ENCODE measurements around the gene TNFRSF12A. TPM values are rescaled to one million over a fixed set of nuclear protein-coding genes. Genes with fewer than 3 reads are reported as not detected.

The TNFRSF12A gene
- total and polyA plus RNA-seq, 9 of the 15 experiments (the other 6 are each of a cell fraction or from before 2014, with no cell fraction given) = 0.41 to 61.8 (median 26.5) TPM

- FAIRE-seq (no peak), ATAC-seq (no peak), DNase-seq (ENCODE audit: extremely low read depth in 1 of 4, low spot score in 3 of 4) (no peak)
- peaks cover 8 to 45% of the 10 kb centered on the region in 2 experiments for H3K4me1 ChIP-seq (replicated peaks in 1 of 2; ENCODE audit: control insufficient read depth in 2 of 2, insufficient read depth in 2 of 2, low read length in 2 of 2)
- no peaks in the 10 kb centered on the region for H3K9me3 ChIP-seq (replicated peaks; ENCODE audit: control insufficient read depth, insufficient read depth, low read depth, low read length)
- in situ Hi-C loops (cut with MboI) (no loop called here), intact Hi-C loops (cut with micrococcal nuclease) (no loop called here)
- H3K36me3 ChIP-seq (ENCODE audit: control insufficient read depth, insufficient read depth, low read length) = no peaks in the 10 kb centered on the region
- ChIA-PET CTCF (ENCODE audit: low intra/inter-chr PET ratio) (no interaction called here), POLR2A (interaction anchor here (0.5 to 1.0 kb wide), 3 partner anchors 16 to 34 kb away, joined by 3 read pairs; no protein-coding TSS in a partner anchor)
- H3K4me2 ChIP-seq (ENCODE audit: insufficient read depth, low read length) = no peak overlapping the region
- H3K9ac ChIP-seq (ENCODE audit: insufficient read depth in 1 of 2, low read depth in 2 of 2, low read length in 2 of 2) = peak overlapping the region in 1 of 2 experiments; percentile 97; a peak in 1 of 4 replicates
- H3K9me1 ChIP-seq (ENCODE audit: control insufficient read depth, insufficient read depth, low read length) = peaks cover 4% of the 10 kb centered on the region
- no peak overlapping the region for H3K4me3 ChIP-seq
- TF ChIP-seq RAD51 (IDR thresholded peaks at IDR 0.05; ENCODE audit: borderline replicate concordance, low read depth) (no peak), ZNF197 (CRISPR knock-in tag; IDR thresholded peaks at IDR 0.05; ENCODE audit: low read depth) (no peak), STAG1 (CRISPR knock-in tag; IDR thresholded peaks at IDR 0.05; ENCODE audit: borderline replicate concordance) (no peak)
- H2AFZ ChIP-seq (ENCODE audit: low read depth, low read length) = peak overlapping the region; percentile 97
- H3K27me3 ChIP-seq (ENCODE audit: control insufficient read depth in 2 of 2, insufficient read depth in 2 of 2, low read length in 2 of 2) = no peaks in the 10 kb centered on the region
- H4K20me1 ChIP-seq (replicated peaks; ENCODE audit: control insufficient read depth, insufficient read depth, low read length) = 0 out of 2 replicates have a peak, but pooled peaks cover 3% of the 10 kb centered on the region
- H3K27ac ChIP-seq (ENCODE audit: extremely low read depth, low read depth, low read length) = no peak overlapping the region
- BruUV-seq (replicated peaks) = no TSS peak
- H3K79me2 ChIP-seq (ENCODE audit: control insufficient read depth, insufficient read depth, low read length) = peaks cover 2% of the 10 kb centered on the region; the same call in 2 of the 3 replicates
- 63% methylated on average over 14 of the region's 14 CpGs for WGBS (ENCODE audit: insufficient coverage, low coverage, missing lambda C conversion rate)
These were observed 40.4 kb downstream of the TNFRSF12A start for GRCh38 chr16:3060339-3061127.

DNA sequence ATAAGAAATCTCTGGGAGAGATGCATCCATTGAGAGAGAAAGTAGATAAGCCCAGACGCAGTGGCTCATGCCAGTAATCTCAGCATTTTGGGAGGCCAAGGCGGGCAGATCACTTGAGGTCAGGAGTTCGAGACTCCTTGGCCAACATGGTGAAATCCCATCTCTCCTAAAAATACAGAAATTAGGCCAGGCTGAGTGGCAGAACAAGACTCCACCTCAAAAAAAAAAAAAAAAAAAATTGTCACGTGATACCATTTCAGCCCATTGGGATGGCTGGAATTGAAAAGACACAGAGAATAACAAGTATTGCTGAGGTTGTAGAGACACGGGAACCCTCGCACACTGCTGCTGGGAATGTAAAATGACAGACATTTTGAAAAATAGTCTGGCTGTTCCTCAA, 42.4 kb downstream of the TNFRSF12A start:
- in situ Hi-C loops (cut with MboI) = no loop called here
- TF ChIP-seq PKNOX1 (IDR thresholded peaks at IDR 0.05) (peak; percentile 65), ESRRA (IDR thresholded peaks at IDR 0.05; ENCODE audit: borderline replicate concordance, low read depth) (no peak), BRCA1 (IDR thresholded peaks at IDR 0.05) (no peak), BRCA1 (CRISPR knock-in tag; IDR thresholded peaks at IDR 0.05) (no peak), ZNF384 (IDR thresholded peaks at IDR 0.05; ENCODE audit: low read depth, low read length) (peak; percentile 69), SRSF3 (IDR thresholded peaks at IDR 0.05; ENCODE audit: insufficient read depth, low read length) (no peak)
- TF ChIP-seq, protein P1, sequence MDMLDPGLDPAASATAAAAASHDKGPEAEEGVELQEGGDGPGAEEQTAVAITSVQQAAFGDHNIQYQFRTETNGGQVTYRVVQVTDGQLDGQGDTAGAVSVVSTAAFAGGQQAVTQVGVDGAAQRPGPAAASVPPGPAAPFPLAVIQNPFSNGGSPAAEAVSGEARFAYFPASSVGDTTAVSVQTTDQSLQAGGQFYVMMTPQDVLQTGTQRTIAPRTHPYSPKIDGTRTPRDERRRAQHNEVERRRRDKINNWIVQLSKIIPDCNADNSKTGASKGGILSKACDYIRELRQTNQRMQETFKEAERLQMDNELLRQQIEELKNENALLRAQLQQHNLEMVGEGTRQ (CRISPR knock-in tag; IDR thresholded peaks at IDR 0.05) = peak; percentile 21; the same call in 1 of the 2 replicates
- TF ChIP-seq, protein P2, sequence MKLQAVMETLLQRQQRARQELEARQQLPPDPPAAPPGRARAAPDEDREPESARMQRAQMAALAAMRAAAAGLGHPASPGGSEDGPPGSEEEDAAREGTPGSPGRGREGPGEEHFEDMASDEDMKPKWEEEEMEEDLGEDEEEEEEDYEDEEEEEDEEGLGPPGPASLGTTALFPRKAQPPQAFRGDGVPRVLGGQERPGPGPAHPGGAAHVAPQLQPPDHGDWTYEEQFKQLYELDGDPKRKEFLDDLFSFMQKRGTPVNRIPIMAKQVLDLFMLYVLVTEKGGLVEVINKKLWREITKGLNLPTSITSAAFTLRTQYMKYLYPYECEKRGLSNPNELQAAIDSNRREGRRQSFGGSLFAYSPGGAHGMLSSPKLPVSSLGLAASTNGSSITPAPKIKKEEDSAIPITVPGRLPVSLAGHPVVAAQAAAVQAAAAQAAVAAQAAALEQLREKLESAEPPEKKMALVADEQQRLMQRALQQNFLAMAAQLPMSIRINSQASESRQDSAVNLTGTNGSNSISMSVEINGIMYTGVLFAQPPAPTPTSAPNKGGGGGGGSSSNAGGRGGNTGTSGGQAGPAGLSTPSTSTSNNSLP (IDR thresholded peaks at IDR 0.05; ENCODE audit: borderline replicate concordance, low read depth, low read length) = no peak

More for the DNA sequence above, 42.4 kb downstream of the TNFRSF12A start:
- Histone ChIP-seq H3K4me1 (replicated peaks in 1 of 2; ENCODE audit: control insufficient read depth in 2 of 2, insufficient read depth in 2 of 2, low read length in 2 of 2) (peaks cover 8 to 45% of the 10 kb centered on the region in 2 experiments), H3K4me3 (no peak overlapping the region), H3K27ac (ENCODE audit: extremely low read depth, low read depth, low read length) (no peak overlapping the region), H3K9ac (ENCODE audit: insufficient read depth in 1 of 2, low read depth in 2 of 2, low read length in 2 of 2) (no peak overlapping the region), H3K9me1 (ENCODE audit: control insufficient read depth, insufficient read depth, low read length) (peaks cover 4% of the 10 kb centered on the region), H3K79me2 (ENCODE audit: control insufficient read depth, insufficient read depth, low read length) (peaks cover 2% of the 10 kb centered on the region; the same call in 2 of the 3 replicates), H4K20me1 (replicated peaks; ENCODE audit: control insufficient read depth, insufficient read depth, low read length) (no peaks in the 10 kb centered on the region), H3K9me3 (replicated peaks; ENCODE audit: control insufficient read depth, insufficient read depth, low read depth, low read length) (no peaks in the 10 kb centered on the region), H2AFZ (ENCODE audit: low read depth, low read length) (no peak overlapping the region), H3K4me2 (ENCODE audit: insufficient read depth, low read length) (no peak overlapping the region), H3K27me3 (ENCODE audit: control insufficient read depth in 2 of 2, insufficient read depth in 2 of 2, low read length in 2 of 2) (no peaks in the 10 kb centered on the region), H3K36me3 (ENCODE audit: control insufficient read depth, insufficient read depth, low read length) (no peaks in the 10 kb centered on the region)
- ChIA-PET CTCF (ENCODE audit: low intra/inter-chr PET ratio) (no interaction called here), POLR2A (interaction anchor here (0.5 kb wide), 1 partner anchor 11 kb away, joined by 3 read pairs; no protein-coding TSS in a partner anchor)
- 41% methylated on average over 6 of the region's 6 CpGs for WGBS (ENCODE audit: insufficient coverage, low coverage, missing lambda C conversion rate)
- ATAC-seq (no peak), DNase-seq (ENCODE audit: extremely low read depth in 1 of 4, low spot score in 3 of 4) (peak in 1 of 4 experiments; percentile 19), FAIRE-seq (no peak)
- no TSS peak for BruUV-seq (replicated peaks)
- intact Hi-C loops (cut with micrococcal nuclease) = no loop called here

Data from K562 (cell line).